PC-9 (cell line): ENCODE results near the gene TOX3. TPM values are rescaled to one million over a fixed set of nuclear protein-coding genes. Genes with fewer than 3 reads are reported as not detected.

Experiments
- BruUV-seq: library from RNA; stranded (reverse); fragments of 400-500 nt; replicated peaks from 2 replicates; lab custom pipeline; 2021; lab: Mats Ljungman, UMichigan
- CTCF ChIA-PET: fragments of 300-600 bp; sonication (Branson Sonifier 250); formaldehyde crosslinking; loops from one replicate; lab custom pipeline; 2022; ENCODE audit warnings: antibody characterized with exemption; lab: Charles Lee
- POLR2A ChIA-PET: fragments of 300-600 bp; sonication (Branson Sonifier 250); formaldehyde crosslinking; loops from one replicate; lab custom pipeline; 2022; ENCODE audit warnings: antibody characterized with exemption; ENCODE audit not compliant: unreplicated experiment; lab: Charles Lee
- DNase-seq, 2 experiments: peaks; one replicate each; pipeline versions ENCODE4 v3.0.0 to v3.0.0-alpha.2; 2015 to 2022; ENCODE audit warnings: mixed read lengths in 1 of 2
- H2AFZ ChIP-seq: fragments of 200-600 bp; sonication (generic); 2 replicates; pipeline ENCODE4 v1.8.1; 2017; ENCODE audit warnings: antibody characterized with exemption
- H3F3A ChIP-seq: fragments of 200-600 bp; sonication (generic); 2 replicates; pipeline ENCODE4 v1.8.1; 2017; ENCODE audit warnings: antibody characterized with exemption, mild to moderate bottlenecking, low read depth; ENCODE audit not compliant: insufficient read depth
- H3K27ac ChIP-seq: fragments of 200-600 bp; sonication (generic); 2 replicates; pipeline ENCODE4 v1.6.1; 2016; ENCODE audit warnings: mixed run types
- H3K27me3 ChIP-seq: fragments of 200-600 bp; sonication (generic); 2 replicates; pipeline ENCODE4 v1.6.1; 2016; ENCODE audit warnings: low read depth, mixed run types; ENCODE audit not compliant: insufficient read depth
- H3K36me3 ChIP-seq: fragments of 200-600 bp; sonication (generic); 2 replicates; pipeline ENCODE4 v1.6.1; 2016; ENCODE audit warnings: low read depth, mixed run types
- H3K4me1 ChIP-seq: fragments of 200-600 bp; sonication (generic); replicated peaks from 2 replicates; pipeline ENCODE4 v1.6.1; 2016; ENCODE audit warnings: mixed run types; ENCODE audit not compliant: insufficient read depth
- H3K4me2 ChIP-seq: fragments of 200-600 bp; sonication (generic); 2 replicates; pipeline ENCODE4 v1.6.1; 2017; ENCODE audit warnings: mixed run types
- H3K4me3 ChIP-seq: fragments of 200-600 bp; sonication (generic); 2 replicates; pipeline ENCODE4 v1.6.1; 2016; ENCODE audit warnings: mixed run types
- H3K79me2 ChIP-seq: fragments of 200-600 bp; sonication (generic); 2 replicates; pipeline ENCODE4 v1.6.1; 2017; ENCODE audit warnings: low read depth, mixed run types
- H3K9me2 ChIP-seq: fragments of 200-600 bp; sonication (generic); 2 replicates; pipeline ENCODE4 v1.8.1; 2017; ENCODE audit warnings: mild to moderate bottlenecking; ENCODE audit not compliant: insufficient read depth
- H3K9me3 ChIP-seq: fragments of 200-600 bp; sonication (generic); 2 replicates; pipeline ENCODE4 v1.8.1; 2016; ENCODE audit warnings: low read depth; ENCODE audit not compliant: insufficient read depth
- H4K20me1 ChIP-seq: fragments of 200-600 bp; sonication (generic); 2 replicates; pipeline ENCODE4 v1.8.1; 2017; ENCODE audit not compliant: insufficient read depth
- CTCF ChIP-seq: fragments of 200-600 bp; sonication (generic); conservative IDR thresholded peaks from 2 replicates; pipeline ENCODE4 v1.6.1; 2017; ENCODE audit warnings: mixed run types, antibody characterized with exemption, mild to moderate bottlenecking, moderate library complexity
- EZH2 ChIP-seq: fragments of 200-600 bp; sonication (generic); IDR thresholded peaks from 2 replicates; pipeline ENCODE4 v1.8.0; 2017; ENCODE audit warnings: antibody characterized with exemption, low read depth
- intact Hi-C: fragments of 100-400 bp; cut with micrococcal nuclease; formaldehyde crosslinking; loops from one replicate; pipeline ENCODE4 v1.10.0; 2022; ENCODE audit not compliant: unreplicated experiment
- total RNA-seq: library from RNA; stranded (reverse); gene quantifications from 2 replicates; pipeline ENCODE4 v1.2.3, GENCODE V29; 2021

Gene TOX3
- total RNA-seq, 1 experiment from 2014 or later = not detected

- ChIA-PET POLR2A (no interaction called here), CTCF (no interaction called here)
- intact Hi-C loops = no loop called here
- Histone ChIP-seq H3K79me2 (no peaks in the 10 kb centered on the region), H3K27me3 (no peaks in the 10 kb centered on the region), H3K27ac (no peak overlapping the region), H3K4me1 (no peaks in the 10 kb centered on the region), H4K20me1 (no peaks in the 10 kb centered on the region), H3K4me2 (no peak overlapping the region), H3K4me3 (no peak overlapping the region), H3F3A (no peaks in the 10 kb centered on the region), H3K9me2 (no peaks in the 10 kb centered on the region), H3K36me3 (no peaks in the 10 kb centered on the region), H2AFZ (no peak overlapping the region), H3K9me3 (no peaks in the 10 kb centered on the region)
- no TSS peak for BruUV-seq
- DNase-seq = no peak
- TF ChIP-seq CTCF = no peak
- no peak for TF ChIP-seq EZH2
Observed at GRCh38 chr16:52540910-52541309, 6.0 kb downstream of the TOX3 start.

GRCh38 chr16:52539191-52539590 lies 7.8 kb downstream of the TOX3 start:
- H3K4me3 ChIP-seq = no peak overlapping the region
- ChIA-PET CTCF (no interaction called here), POLR2A (no interaction called here)
- intact Hi-C loops = no loop called here
- H3K4me1 ChIP-seq = no peaks in the 10 kb centered on the region
- no peaks in the 10 kb centered on the region for H3K79me2 ChIP-seq
- no peaks in the 10 kb centered on the region for H4K20me1 ChIP-seq
- H3K4me2 ChIP-seq = no peak overlapping the region
- no TSS peak for BruUV-seq
- H3F3A ChIP-seq = no peaks in the 10 kb centered on the region
- TF ChIP-seq EZH2 = no peak
- TF ChIP-seq CTCF = no peak
- DNase-seq = no peak
- no peaks in the 10 kb centered on the region for H3K9me3 ChIP-seq
- no peak overlapping the region for H3K27ac ChIP-seq
- H3K27me3 ChIP-seq = no peaks in the 10 kb centered on the region
- H2AFZ ChIP-seq = no peak overlapping the region
- H3K9me2 ChIP-seq = no peaks in the 10 kb centered on the region
- no peaks in the 10 kb centered on the region for H3K36me3 ChIP-seq

- BruUV-seq = no TSS peak
- intact Hi-C loops = no loop called here
- no peaks in the 10 kb centered on the region for H3K79me2 ChIP-seq
- no peaks in the 10 kb centered on the region for H3K9me2 ChIP-seq
- H3K27ac ChIP-seq = no peak overlapping the region
- DNase-seq = no peak
- CTCF ChIA-PET = no interaction called here
- H3K36me3 ChIP-seq = no peaks in the 10 kb centered on the region
- H3K9me3 ChIP-seq = no peaks in the 10 kb centered on the region
- H3K4me2 ChIP-seq = no peak overlapping the region
- H4K20me1 ChIP-seq = no peaks in the 10 kb centered on the region
- H3F3A ChIP-seq = no peaks in the 10 kb centered on the region
- no peaks in the 10 kb centered on the region for H3K27me3 ChIP-seq
- no peak overlapping the region for H2AFZ ChIP-seq
- H3K4me3 ChIP-seq = no peak overlapping the region
- H3K4me1 ChIP-seq = no peaks in the 10 kb centered on the region
- POLR2A ChIA-PET = no interaction called here
- no peak for TF ChIP-seq CTCF
Observed at GRCh38 chr16:52538511-52538910, 8.4 kb downstream of the TOX3 start.
